ENCODE data around the gene KCNJ12. TPM values are rescaled to one million over a fixed set of nuclear protein-coding genes. Genes with fewer than 3 reads are reported as not detected.

KCNJ12 gene
- total RNA-seq, 1 donor from 2014 or later, result 2.2 TPM

DNA sequence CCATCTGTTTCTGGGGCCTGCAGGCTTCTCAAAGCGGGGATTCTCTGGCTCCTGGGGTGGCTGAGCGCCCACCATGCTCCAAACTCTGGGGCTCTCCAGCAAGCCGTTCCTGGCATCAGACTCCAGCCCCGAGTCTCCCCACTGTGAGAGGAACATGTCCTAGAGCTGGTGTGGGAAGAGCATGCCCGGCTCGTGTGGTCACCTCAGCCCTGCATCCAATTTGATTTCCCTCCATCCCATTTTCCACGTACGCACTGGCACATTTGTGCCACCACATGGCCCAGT, 23.2 kb upstream of the KCNJ12 start:
- DNase-seq (ENCODE audit: extremely low spot score in 2 of 2), result no peak
- Histone ChIP-seq H3K4me1 (no peaks in the 10 kb centered on the region), H3K4me3 (no peak overlapping the region), H3K27me3 (no peaks in the 10 kb centered on the region), H3K36me3 (no peaks in the 10 kb centered on the region), H3K9me3 (no peaks in the 10 kb centered on the region), H3K27ac (no peak overlapping the region)
- TF ChIP-seq POLR2A (IDR thresholded peaks at IDR 0.05) (no peak), POLR2AphosphoS5 (IDR thresholded peaks at IDR 0.05; ENCODE audit: insufficient read depth in 1 of 2, low read depth in 1 of 2) (no peak)
- TF ChIP-seq, protein P1, sequence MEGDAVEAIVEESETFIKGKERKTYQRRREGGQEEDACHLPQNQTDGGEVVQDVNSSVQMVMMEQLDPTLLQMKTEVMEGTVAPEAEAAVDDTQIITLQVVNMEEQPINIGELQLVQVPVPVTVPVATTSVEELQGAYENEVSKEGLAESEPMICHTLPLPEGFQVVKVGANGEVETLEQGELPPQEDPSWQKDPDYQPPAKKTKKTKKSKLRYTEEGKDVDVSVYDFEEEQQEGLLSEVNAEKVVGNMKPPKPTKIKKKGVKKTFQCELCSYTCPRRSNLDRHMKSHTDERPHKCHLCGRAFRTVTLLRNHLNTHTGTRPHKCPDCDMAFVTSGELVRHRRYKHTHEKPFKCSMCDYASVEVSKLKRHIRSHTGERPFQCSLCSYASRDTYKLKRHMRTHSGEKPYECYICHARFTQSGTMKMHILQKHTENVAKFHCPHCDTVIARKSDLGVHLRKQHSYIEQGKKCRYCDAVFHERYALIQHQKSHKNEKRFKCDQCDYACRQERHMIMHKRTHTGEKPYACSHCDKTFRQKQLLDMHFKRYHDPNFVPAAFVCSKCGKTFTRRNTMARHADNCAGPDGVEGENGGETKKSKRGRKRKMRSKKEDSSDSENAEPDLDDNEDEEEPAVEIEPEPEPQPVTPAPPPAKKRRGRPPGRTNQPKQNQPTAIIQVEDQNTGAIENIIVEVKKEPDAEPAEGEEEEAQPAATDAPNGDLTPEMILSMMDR (IDR thresholded peaks at IDR 0.05), result no peak
- intact Hi-C loops (cut with DNase I), result no loop called here

DNA sequence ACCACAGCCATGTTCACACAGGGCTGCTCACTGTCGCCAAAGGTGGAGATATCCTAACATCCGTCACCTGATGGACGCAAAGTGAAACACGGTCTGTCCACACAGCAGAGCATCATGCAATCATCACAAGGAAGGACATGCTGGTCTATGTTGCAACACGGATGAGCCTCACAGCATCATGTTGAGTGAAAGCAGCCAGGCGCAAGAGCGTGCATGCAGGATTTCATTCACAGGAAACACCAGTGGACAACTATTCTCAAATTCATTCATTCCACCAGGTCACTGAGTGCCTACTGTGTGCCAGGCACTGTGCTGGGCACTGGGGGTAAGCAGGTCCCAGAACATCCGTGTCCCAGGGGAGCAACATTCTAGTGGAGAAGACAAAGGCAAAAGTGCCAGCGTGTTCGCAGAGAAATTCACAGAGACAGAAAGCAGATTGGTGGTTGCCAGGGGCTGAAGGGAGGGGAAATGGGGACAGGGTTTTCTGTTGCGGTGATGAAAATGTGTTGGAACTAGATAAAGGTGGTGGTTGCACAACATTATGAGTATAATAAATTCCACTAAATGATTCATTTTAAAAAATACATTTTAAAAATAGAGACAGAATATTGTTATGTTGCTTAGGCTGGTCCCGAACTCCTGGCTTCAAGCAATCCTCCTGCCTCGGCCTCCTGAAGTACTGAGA, 22.7 kb upstream of the KCNJ12 start:
- Histone ChIP-seq H3K27ac (no peak overlapping the region), H3K36me3 (no peaks in the 10 kb centered on the region), H3K27me3 (no peaks in the 10 kb centered on the region), H3K4me1 (no peaks in the 10 kb centered on the region), H3K9me3 (no peaks in the 10 kb centered on the region), H3K4me3 (no peak overlapping the region)
- TF ChIP-seq POLR2A (IDR thresholded peaks at IDR 0.05) (no peak), POLR2AphosphoS5 (IDR thresholded peaks at IDR 0.05; ENCODE audit: insufficient read depth in 1 of 2, low read depth in 1 of 2) (peak in 1 of 2 donors; percentile 26)
- no peak for DNase-seq (ENCODE audit: extremely low spot score in 2 of 2)
- intact Hi-C loops (cut with DNase I), result no loop called here

DNA sequence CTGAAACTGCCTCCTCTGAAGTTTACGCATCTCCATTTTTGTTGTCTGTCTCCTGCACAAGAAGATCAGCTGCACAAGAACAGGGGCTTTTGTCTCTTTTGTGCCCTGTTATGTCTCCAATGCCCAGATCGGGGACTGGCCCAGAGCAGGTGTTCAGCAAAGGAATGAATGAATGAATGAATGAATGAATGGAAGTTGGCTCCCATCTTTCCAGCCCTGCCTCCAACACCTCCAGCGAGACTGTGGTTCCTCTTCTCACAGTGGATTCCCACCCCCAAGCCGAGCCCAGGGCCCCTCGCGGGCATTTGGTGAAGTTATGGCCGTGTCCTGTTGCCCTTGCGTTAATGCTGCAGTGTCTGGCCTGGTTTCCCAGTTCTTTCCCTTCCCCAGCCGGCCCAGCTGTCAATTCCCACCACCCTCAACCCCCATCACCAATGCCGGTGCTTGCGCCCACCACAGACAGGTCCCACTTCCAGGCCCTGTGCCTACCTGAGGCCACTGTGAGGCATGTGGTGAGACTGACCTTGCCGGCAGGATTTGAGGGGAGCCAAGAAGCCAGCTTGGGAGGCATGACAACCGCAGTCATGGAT, 21.3 kb upstream of the KCNJ12 start:
- intact Hi-C loops (cut with DNase I), result no loop called here
- TF ChIP-seq, protein P1 (IDR thresholded peaks at IDR 0.05), result no peak
- no peak for TF ChIP-seq POLR2AphosphoS5 (IDR thresholded peaks at IDR 0.05; ENCODE audit: insufficient read depth in 1 of 2, low read depth in 1 of 2)
- TF ChIP-seq POLR2A (IDR thresholded peaks at IDR 0.05), result no peak

GRCh38 chr17:21355586-21355985, 20.6 kb upstream of the KCNJ12 start:
- H3K4me3 ChIP-seq, result no peak overlapping the region
- H3K9me3 ChIP-seq, result no peaks in the 10 kb centered on the region
- H3K27me3 ChIP-seq, result no peaks in the 10 kb centered on the region
- intact Hi-C loops (cut with DNase I), result no loop called here
- H3K36me3 ChIP-seq, result no peaks in the 10 kb centered on the region
- TF ChIP-seq, protein P1 (IDR thresholded peaks at IDR 0.05), result no peak
- TF ChIP-seq POLR2AphosphoS5 (IDR thresholded peaks at IDR 0.05; ENCODE audit: insufficient read depth in 1 of 2, low read depth in 1 of 2) (no peak), POLR2A (IDR thresholded peaks at IDR 0.05) (no peak)
- no peaks in the 10 kb centered on the region for H3K4me1 ChIP-seq
- DNase-seq (ENCODE audit: extremely low spot score in 2 of 2), result no peak
- H3K27ac ChIP-seq, result no peak overlapping the region

More for the DNA sequence above, 21.3 kb upstream of the KCNJ12 start:
- Histone ChIP-seq H3K4me1 (no peaks in the 10 kb centered on the region), H3K27ac (no peak overlapping the region), H3K27me3 (no peaks in the 10 kb centered on the region), H3K4me3 (no peak overlapping the region), H3K9me3 (no peaks in the 10 kb centered on the region), H3K36me3 (no peaks in the 10 kb centered on the region)
- no peak for DNase-seq (ENCODE audit: extremely low spot score in 2 of 2)

DNA sequence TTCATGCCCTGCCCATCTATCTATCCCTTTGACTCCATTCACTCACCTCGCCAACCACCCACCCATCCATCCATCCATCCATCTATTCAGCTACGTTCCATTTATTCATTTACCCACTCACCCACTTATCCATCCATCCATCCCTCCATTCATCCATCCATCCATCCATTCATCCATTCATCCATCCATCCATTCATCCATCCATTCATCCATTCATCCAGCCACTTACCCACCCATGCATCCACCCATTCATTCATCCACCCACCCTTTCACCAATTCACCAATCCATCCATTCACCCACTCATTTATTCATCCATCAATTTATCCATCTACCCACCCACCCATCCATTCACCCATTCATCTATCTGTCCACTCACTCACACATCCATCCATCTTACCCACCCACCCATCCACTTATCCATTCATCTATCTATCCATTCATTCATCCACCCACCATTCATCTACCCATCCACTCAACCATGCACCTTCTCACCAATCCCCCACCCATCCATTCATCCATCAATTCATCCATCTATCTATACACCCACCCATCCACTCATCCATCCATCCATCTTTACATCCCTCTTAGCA, 19.5 kb upstream of the KCNJ12 start:
- H3K27me3 ChIP-seq, result no peaks in the 10 kb centered on the region
- no peak for TF ChIP-seq POLR2A (IDR thresholded peaks at IDR 0.05)
- no peak for TF ChIP-seq POLR2AphosphoS5 (IDR thresholded peaks at IDR 0.05; ENCODE audit: insufficient read depth in 1 of 2, low read depth in 1 of 2)
- TF ChIP-seq, protein P1 (IDR thresholded peaks at IDR 0.05), result no peak
- no peak overlapping the region for H3K27ac ChIP-seq
- H3K9me3 ChIP-seq, result no peaks in the 10 kb centered on the region
- intact Hi-C loops (cut with DNase I), result no loop called here
- no peaks in the 10 kb centered on the region for H3K4me1 ChIP-seq
- H3K4me3 ChIP-seq, result no peak overlapping the region
- no peak for DNase-seq (ENCODE audit: extremely low spot score in 2 of 2)
- H3K36me3 ChIP-seq, result no peaks in the 10 kb centered on the region
